Activated CD4-positive, alpha-beta T cell treated with anti-CD3 and anti-CD28 coated beads, Interleukin-2, amount 50 U/mL, for 4 hours (primary cell): ENCODE measurements around the gene GALNTL6.

Source experiments
- DNase-seq, 2 experiments: peaks; one replicate each; pipeline ENCODE4 v3.0.0-alpha.2; 2020

GALNTL6 gene

GRCh38 chr4:172584816-172585215 is 771.6 kb downstream of the GALNTL6 start:
- DNase-seq, result no peak

- DNase-seq, result no peak
These were observed 783.0 kb downstream of the GALNTL6 start for GRCh38 chr4:172596206-172596605.

GRCh38 chr4:172599554-172599953 is 786.4 kb downstream of the GALNTL6 start:
- DNase-seq, result no peak

- DNase-seq, result no peak
These were observed 788.0 kb downstream of the GALNTL6 start for GRCh38 chr4:172601195-172601594.

- DNase-seq, result no peak
These were observed 806.0 kb downstream of the GALNTL6 start for GRCh38 chr4:172619218-172619617.

- DNase-seq, result no peak
These were observed 806.6 kb downstream of the GALNTL6 start for GRCh38 chr4:172619798-172620197.

- DNase-seq, result no peak
These were observed 815.1 kb downstream of the GALNTL6 start for GRCh38 chr4:172628263-172628662.

- DNase-seq, result no peak
These were observed 817.1 kb downstream of the GALNTL6 start for GRCh38 chr4:172630280-172630679.

GRCh38 chr4:172631832-172632231 is 818.6 kb downstream of the GALNTL6 start:
- no peak for DNase-seq

- DNase-seq, result no peak
These were observed 835.3 kb downstream of the GALNTL6 start for GRCh38 chr4:172648471-172648870.

- DNase-seq, result no peak
These were observed 835.9 kb downstream of the GALNTL6 start for GRCh38 chr4:172649143-172649542.

GRCh38 chr4:172650758-172651530 is 837.7 kb downstream of the GALNTL6 start:
- DNase-seq, result no peak

- no peak for DNase-seq
These were observed 838.8 kb downstream of the GALNTL6 start for GRCh38 chr4:172651961-172652360.

GRCh38 chr4:172652369-172652768 is 839.2 kb downstream of the GALNTL6 start:
- DNase-seq, result no peak

GRCh38 chr4:172653676-172654075 is 840.5 kb downstream of the GALNTL6 start:
- no peak for DNase-seq

- no peak for DNase-seq
These were observed 841.3 kb downstream of the GALNTL6 start for GRCh38 chr4:172654457-172654856.

GRCh38 chr4:172656055-172656454 is 842.9 kb downstream of the GALNTL6 start:
- no peak for DNase-seq

GRCh38 chr4:172657081-172657480 is 843.9 kb downstream of the GALNTL6 start:
- no peak for DNase-seq

GRCh38 chr4:172660251-172660650 is 847.0 kb downstream of the GALNTL6 start:
- no peak for DNase-seq

GRCh38 chr4:172662113-172662512 is 848.9 kb downstream of the GALNTL6 start:
- DNase-seq, result no peak

GRCh38 chr4:172666711-172667368 is 853.6 kb downstream of the GALNTL6 start:
- DNase-seq, result no peak

- no peak for DNase-seq
These were observed 861.6 kb downstream of the GALNTL6 start for GRCh38 chr4:172674811-172675210.

- DNase-seq, result no peak
These were observed 862.0 kb downstream of the GALNTL6 start for GRCh38 chr4:172675232-172675631.

- DNase-seq, result no peak
These were observed 867.5 kb downstream of the GALNTL6 start for GRCh38 chr4:172680691-172681090.

- no peak for DNase-seq
These were observed 869.8 kb downstream of the GALNTL6 start for GRCh38 chr4:172683021-172683420.
